GM23338 (cell line): Measurements from ENCODE around the gene IRF2BP2. TPM values are rescaled to one million over a fixed set of nuclear protein-coding genes. Genes with fewer than 3 reads are reported as not detected.

Experiments used
- ATAC-seq: fragments of 200-7000 bp; cut with Tn5 transposase; 3 replicates; pipeline ENCODE4 v1.9.1; 2020
- DNase-seq: peaks from one replicate; pipeline ENCODE4 v3.0.0-alpha.2; 2015; ENCODE audit warnings: low spot score
- H2AFZ ChIP-seq: fragments of 200-600 bp; sonication (generic); 2 replicates; pipeline ENCODE4 v1.8.0; 2016; ENCODE audit warnings: antibody characterized with exemption, mild to moderate bottlenecking, moderate library complexity
- H3F3A ChIP-seq: fragments of 200-600 bp; sonication (generic); replicated peaks from 2 replicates; pipeline ENCODE4 v1.8.0; 2017; ENCODE audit warnings: antibody characterized with exemption, mixed run types, low read depth
- H3K27ac ChIP-seq: fragments of 200-600 bp; sonication (generic); 2 replicates; pipeline ENCODE4 v1.6.1; 2016; ENCODE audit warnings: low read depth
- H3K27me3 ChIP-seq: fragments of 200-600 bp; sonication (generic); 2 replicates; pipeline ENCODE4 v1.8.0; 2016; ENCODE audit warnings: mild to moderate bottlenecking, mixed run types, moderate library complexity; ENCODE audit not compliant: insufficient read depth
- H3K36me3 ChIP-seq: fragments of 200-600 bp; sonication (generic); 2 replicates; pipeline ENCODE4 v1.8.0; 2016; ENCODE audit warnings: mild to moderate bottlenecking; ENCODE audit not compliant: insufficient read depth
- H3K4me1 ChIP-seq: fragments of 200-600 bp; sonication (generic); 2 replicates; pipeline ENCODE4 v1.8.0; 2016; ENCODE audit warnings: mild to moderate bottlenecking, moderate library complexity; ENCODE audit not compliant: insufficient read depth
- H3K4me2 ChIP-seq: fragments of 200-600 bp; sonication (generic); 2 replicates; pipeline ENCODE4 v1.7.1; 2017; ENCODE audit warnings: mixed run types
- H3K4me3 ChIP-seq: fragments of 200-600 bp; sonication (generic); 2 replicates; pipeline ENCODE4 v1.6.1; 2016; ENCODE audit warnings: mixed run types
- H3K79me2 ChIP-seq: fragments of 200-600 bp; sonication (generic); replicated peaks from 2 replicates; pipeline ENCODE4 v1.8.0; 2017; ENCODE audit warnings: mild to moderate bottlenecking; ENCODE audit not compliant: insufficient read depth
- H3K9me2 ChIP-seq: fragments of 200-600 bp; sonication (generic); 2 replicates; pipeline ENCODE4 v1.8.0; 2017; ENCODE audit not compliant: insufficient read depth
- H4K20me1 ChIP-seq: fragments of 200-600 bp; sonication (generic); replicated peaks from 2 replicates; pipeline ENCODE4 v1.8.0; 2017; ENCODE audit warnings: mild to moderate bottlenecking; ENCODE audit not compliant: insufficient read depth
- H3K27ac Mint-ChIP-seq: 2 replicates; pipeline ENCODE4 v1.8.0; 2020; ENCODE audit warnings: inconsistent platforms, mild to moderate bottlenecking, moderate library complexity, mixed read lengths
- H3K27me3 Mint-ChIP-seq: 3 replicates; pipeline ENCODE4 v1.8.0; 2022; ENCODE audit warnings: low read depth, mild to moderate bottlenecking, moderate library complexity, mixed read lengths, inconsistent platforms; ENCODE audit not compliant: insufficient read depth, poor library complexity
- H3K36me3 Mint-ChIP-seq: 3 replicates; pipeline ENCODE4 v1.8.0; 2021; ENCODE audit warnings: low read depth, mild to moderate bottlenecking, inconsistent platforms, moderate library complexity, mixed read lengths
- H3K4me1 Mint-ChIP-seq: 3 replicates; pipeline ENCODE4 v1.8.0; 2020; ENCODE audit warnings: mild to moderate bottlenecking, inconsistent platforms, mixed read lengths
- H3K4me3 Mint-ChIP-seq: 3 replicates; pipeline ENCODE4 v1.8.0; 2021; ENCODE audit warnings: moderate library complexity, mild to moderate bottlenecking, inconsistent platforms, mixed read lengths
- H3K9me3 Mint-ChIP-seq: 3 replicates; pipeline ENCODE4 v1.8.0; 2020; ENCODE audit warnings: moderate library complexity, mild to moderate bottlenecking, inconsistent platforms, mixed read lengths
- CREB1 ChIP-seq: fragments of 250-450 bp; sonication (Bioruptor Pico); IDR thresholded peaks from 2 replicates; pipeline ENCODE4 v1.5.0; 2020; ENCODE audit warnings: low read depth, mild to moderate bottlenecking, moderate library complexity
- CTCF ChIP-seq, 2 experiments: fragments of 200-600 bp in 1 of 2; sonication (generic) in 1 of 2; conservative IDR thresholded peaks; 2 replicates each; pipeline versions ENCODE4 v1.5.1 to v1.6.1; 2016 to 2017; ENCODE audit warnings: antibody characterized with exemption in 2 of 2, low read depth in 2 of 2, mild to moderate bottlenecking in 2 of 2, moderate library complexity in 1 of 2
- ETS1 ChIP-seq: IDR thresholded peaks from 2 replicates; pipeline ENCODE4 v1.6.1; 2016; ENCODE audit warnings: antibody characterized with exemption
- EZH2 ChIP-seq: fragments of 200-600 bp; sonication (generic); IDR thresholded peaks from one replicate; pipeline ENCODE4 v1.8.0; 2017; ENCODE audit warnings: antibody characterized with exemption, mild to moderate bottlenecking, low read depth; ENCODE audit not compliant: unreplicated experiment
- EZH2phosphoT487 ChIP-seq: fragments of 200-600 bp; sonication (generic); IDR thresholded peaks from one replicate; pipeline ENCODE4 v1.8.1; 2018; ENCODE audit warnings: antibody characterized with exemption; ENCODE audit not compliant: unreplicated experiment
- JUNB ChIP-seq: IDR thresholded peaks from one replicate; pipeline ENCODE4 v1.6.1; 2016; ENCODE audit warnings: antibody characterized with exemption; ENCODE audit not compliant: unreplicated experiment
- NANOG ChIP-seq: IDR thresholded peaks from 2 replicates; pipeline ENCODE4 v1.6.1; 2016; ENCODE audit warnings: antibody characterized with exemption, borderline replicate concordance
- POLR2AphosphoS5 ChIP-seq: IDR thresholded peaks from 2 replicates; pipeline ENCODE4 v1.6.1; 2016; ENCODE audit warnings: antibody characterized with exemption, low read depth
- REST ChIP-seq: IDR thresholded peaks from one replicate; pipeline ENCODE4 v1.6.1; 2018; ENCODE audit warnings: antibody characterized with exemption; ENCODE audit not compliant: unreplicated experiment
- STAT1 ChIP-seq: IDR thresholded peaks from one replicate; pipeline ENCODE4 v1.6.1; 2016; ENCODE audit warnings: antibody characterized with exemption; ENCODE audit not compliant: unreplicated experiment
- ZNF114 ChIP-seq: fragments of 250-450 bp; sonication (Bioruptor Pico); IDR thresholded peaks from 2 replicates; pipeline ENCODE4 v1.5.0; 2020; ENCODE audit warnings: mild to moderate bottlenecking, moderate library complexity
- ZNF331 ChIP-seq: fragments of 250-450 bp; sonication (Bioruptor Pico); IDR thresholded peaks from 2 replicates; pipeline ENCODE4 v1.5.0; 2020; ENCODE audit warnings: low read depth, mild to moderate bottlenecking, moderate library complexity
- ZNF462 ChIP-seq: fragments of 250-450 bp; sonication (Bioruptor Pico); IDR thresholded peaks from 2 replicates; pipeline ENCODE4 v1.5.0; 2020; ENCODE audit warnings: mild to moderate bottlenecking, moderate library complexity
- polyA plus RNA-seq: library from polyadenylated mRNA; unstranded; fragments of >200 nt; fragmentation: Nextera tagmentation; extraction: Ambion mirVana; gene quantifications from 2 replicates; pipeline ENCODE4 v1.2.1, GENCODE V29; 2016
- total RNA-seq: library from RNA; depleted of rRNA; stranded (reverse); fragments of >200 nt; shearing (Covaris generic); gene quantifications from 2 replicates; pipeline ENCODE4 v1.2.3, GENCODE V29; 2014

Gene IRF2BP2
- total and polyA plus RNA-seq, 2 experiments from 2014 or later = 19.4 to 62.4 TPM

GRCh38 chr1:234604495-234605398 lies 5.2 kb downstream of the IRF2BP2 start:
- TF ChIP-seq CREB1 (CRISPR knock-in tag) = no peak
- TF ChIP-seq ETS1 = no peak
- no peak for TF ChIP-seq ZNF114 (CRISPR knock-in tag)
- no peak for TF ChIP-seq NANOG
- no peak for TF ChIP-seq REST
- no peak for TF ChIP-seq STAT1
- TF ChIP-seq POLR2AphosphoS5 = no peak
- no peak for TF ChIP-seq EZH2
- TF ChIP-seq ZNF462 = no peak
- TF ChIP-seq ZNF331 (CRISPR knock-in tag) = no peak
- no peak for TF ChIP-seq CTCF (conservative IDR thresholded peaks at IDR 0.05; ENCODE audit: low read depth in 2 of 2)
- no peak for TF ChIP-seq EZH2phosphoT487
- no peak for TF ChIP-seq JUNB
- H4K20me1 ChIP-seq = peaks cover 23% of the 10 kb centered on the region
- H3F3A ChIP-seq = no peaks in the 10 kb centered on the region
- no peaks in the 10 kb centered on the region for H3K9me2 ChIP-seq
- Mint-ChIP-seq H3K4me1 (peaks cover 65% of the 10 kb centered on the region), H3K27ac (peak overlapping the region; percentile 82), H3K27me3 (peaks cover 7% of the 10 kb centered on the region), H3K36me3 (peaks cover 43% of the 10 kb centered on the region), H3K9me3 (peaks cover 4% of the 10 kb centered on the region; the same call in 1 of the 3 replicates), H3K4me3 (peak overlapping the region; percentile 91)
- no peaks in the 10 kb centered on the region for H3K27me3 ChIP-seq
- H3K4me1 ChIP-seq = peaks cover 75% of the 10 kb centered on the region
- peak overlapping the region; percentile 72 for H3K4me3 ChIP-seq
- peak overlapping the region; percentile 73 for H3K4me2 ChIP-seq
- ATAC-seq (no peak), DNase-seq (no peak)
- no peak overlapping the region for H3K27ac ChIP-seq
- peaks cover 74% of the 10 kb centered on the region for H3K79me2 ChIP-seq
- H3K36me3 ChIP-seq = peaks cover 8% of the 10 kb centered on the region; the same call in 1 of the 2 replicates
- no peak overlapping the region for H2AFZ ChIP-seq
